ENCODE measurements around the gene OSBPL3. TPM values are rescaled to one million over a fixed set of nuclear protein-coding genes. Genes with fewer than 3 reads are reported as not detected.
"Not testable (repeated sequence)": the region's sequence is repeated elsewhere in the genome, so short reads cannot be mapped to it uniquely, and the experiment has no call there.

Gene OSBPL3
- total RNA-seq, result 9.7 TPM

GRCh38 chr7:24979863-24980533 is at the start of gene OSBPL3:
OSBPL3 (minus strand) TSS chr7:24980178; CDS start chr7:24892472, 87,706 bp downstream.
- peak; percentile 96 for DNase-seq

GRCh38 chr7:25029075-25029474 is 49.1 kb upstream of the OSBPL3 start:
- no peak for DNase-seq

GRCh38 chr7:25028370-25029021 is 48.5 kb upstream of the OSBPL3 start:
- no peak for DNase-seq

GRCh38 chr7:25026156-25026555 is 46.2 kb upstream of the OSBPL3 start:
- DNase-seq, result no peak

GRCh38 chr7:25025218-25025671 is 45.3 kb upstream of the OSBPL3 start:
- no peak for DNase-seq

GRCh38 chr7:25024066-25024465 is 44.1 kb upstream of the OSBPL3 start:
- no peak for DNase-seq

GRCh38 chr7:25017671-25018070 is 37.7 kb upstream of the OSBPL3 start:
- not testable (repeated sequence) for DNase-seq

GRCh38 chr7:25014756-25015155 is 34.8 kb upstream of the OSBPL3 start:
- no peak for DNase-seq

GRCh38 chr7:25012710-25013109 is 32.7 kb upstream of the OSBPL3 start:
- not testable (repeated sequence) for DNase-seq

- no peak for DNase-seq
Observed at GRCh38 chr7:25012254-25012653, 32.3 kb upstream of the OSBPL3 start.

- DNase-seq, result no peak
Observed at GRCh38 chr7:25009257-25009656, 29.3 kb upstream of the OSBPL3 start.

- no peak for DNase-seq
Observed at GRCh38 chr7:25007668-25008067, 27.7 kb upstream of the OSBPL3 start.

- DNase-seq, result no peak
Observed at GRCh38 chr7:25006276-25006675, 26.3 kb upstream of the OSBPL3 start.

- DNase-seq, result no peak
Observed at GRCh38 chr7:25005658-25006057, 25.7 kb upstream of the OSBPL3 start.

GRCh38 chr7:25002786-25003185 is 22.8 kb upstream of the OSBPL3 start:
- no peak for DNase-seq

GRCh38 chr7:24995466-24995865 is 15.5 kb upstream of the OSBPL3 start:
- DNase-seq, result no peak

GRCh38 chr7:24992314-24992713 is 12.3 kb upstream of the OSBPL3 start:
- no peak for DNase-seq

- DNase-seq, result no peak
Observed at GRCh38 chr7:24991353-24991752, 11.4 kb upstream of the OSBPL3 start.

- no peak for DNase-seq
Observed at GRCh38 chr7:24987331-24987842, 7.4 kb upstream of the OSBPL3 start.

GRCh38 chr7:24982917-24983316 is 2.9 kb upstream of the OSBPL3 start:
- no peak for DNase-seq

- DNase-seq, result peak; percentile 4
Observed at GRCh38 chr7:24981171-24981951, 1.4 kb upstream of the OSBPL3 start.

- DNase-seq, result peak; percentile 47
Observed at GRCh38 chr7:24980534-24981170, 674 bp upstream of the OSBPL3 start.

All from skin of body (tissue), 2 donors.